ENCODE measurements around the gene MYO5C.
"Not testable (repeated sequence)": the region's sequence is repeated elsewhere in the genome, so short reads cannot be mapped to it uniquely, and the experiment has no call there.

The MYO5C gene

GRCh38 chr15:52165494-52166131 is 130.0 kb downstream of the MYO5C start:
- H3K27ac ChIP-seq (ENCODE audit: insufficient read depth, low read depth, low read length, poor library complexity, severe bottlenecking); H3K36me3 ChIP-seq (ENCODE audit: control insufficient read depth, insufficient read depth, low read length); H3K4me1 ChIP-seq (ENCODE audit: control insufficient read depth, insufficient read depth, low read length); H3K27me3 ChIP-seq (ENCODE audit: control insufficient read depth, insufficient read depth, low read length, poor library complexity, severe bottlenecking); H3K9me3 ChIP-seq (ENCODE audit: control insufficient read depth, low read length); H3K4me3 ChIP-seq (ENCODE audit: insufficient read depth, low read depth, low read length): not testable (repeated sequence)
- 84 to 88% methylated on average over 4 to 5 of the region's 5 CpGs for WGBS, 2 experiments

DNA sequence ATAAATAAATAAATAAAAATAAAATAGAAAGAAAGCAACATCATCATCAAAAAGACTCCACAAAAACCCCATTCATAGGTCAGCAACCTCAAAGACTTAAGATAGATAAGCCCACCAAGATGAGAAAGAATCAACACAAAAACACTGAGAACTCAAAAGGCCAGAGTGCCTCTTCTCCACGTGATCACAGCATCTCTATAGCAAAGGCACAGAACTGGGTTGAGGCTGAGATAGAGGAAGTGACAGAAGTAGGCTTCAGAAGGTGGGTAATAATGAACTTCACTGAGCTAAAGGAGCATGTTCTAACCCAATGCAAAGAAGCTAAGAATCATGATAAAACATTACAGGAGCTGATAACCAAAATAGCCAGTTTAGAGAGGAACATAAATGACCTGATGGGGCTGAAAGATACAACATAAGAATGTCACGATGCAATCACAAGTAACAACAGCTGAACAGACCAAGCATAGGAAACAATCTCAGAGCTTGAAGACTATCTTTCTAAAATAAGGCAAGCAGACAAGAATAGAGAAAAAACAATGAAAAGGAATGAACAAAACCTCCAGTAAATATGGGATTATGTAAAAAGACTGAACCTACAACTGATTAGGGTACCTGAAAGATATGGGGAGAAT is 130.9 kb downstream of the MYO5C start:
- H3K27ac ChIP-seq (ENCODE audit: insufficient read depth, low read depth, low read length, poor library complexity, severe bottlenecking): no peak overlapping the region
- WGBS, 2 experiments: 82 to 87% methylated on average over 2 of the region's 2 CpGs
- no peaks in the 10 kb centered on the region for H3K9me3 ChIP-seq (ENCODE audit: control insufficient read depth, low read length)
- H3K4me1 ChIP-seq (ENCODE audit: control insufficient read depth, insufficient read depth, low read length): no peaks in the 10 kb centered on the region
- no peaks in the 10 kb centered on the region for H3K36me3 ChIP-seq (ENCODE audit: control insufficient read depth, insufficient read depth, low read length)
- H3K4me3 ChIP-seq (ENCODE audit: insufficient read depth, low read depth, low read length): no peak overlapping the region
- no peaks in the 10 kb centered on the region for H3K27me3 ChIP-seq (ENCODE audit: control insufficient read depth, insufficient read depth, low read length, poor library complexity, severe bottlenecking)

DNA sequence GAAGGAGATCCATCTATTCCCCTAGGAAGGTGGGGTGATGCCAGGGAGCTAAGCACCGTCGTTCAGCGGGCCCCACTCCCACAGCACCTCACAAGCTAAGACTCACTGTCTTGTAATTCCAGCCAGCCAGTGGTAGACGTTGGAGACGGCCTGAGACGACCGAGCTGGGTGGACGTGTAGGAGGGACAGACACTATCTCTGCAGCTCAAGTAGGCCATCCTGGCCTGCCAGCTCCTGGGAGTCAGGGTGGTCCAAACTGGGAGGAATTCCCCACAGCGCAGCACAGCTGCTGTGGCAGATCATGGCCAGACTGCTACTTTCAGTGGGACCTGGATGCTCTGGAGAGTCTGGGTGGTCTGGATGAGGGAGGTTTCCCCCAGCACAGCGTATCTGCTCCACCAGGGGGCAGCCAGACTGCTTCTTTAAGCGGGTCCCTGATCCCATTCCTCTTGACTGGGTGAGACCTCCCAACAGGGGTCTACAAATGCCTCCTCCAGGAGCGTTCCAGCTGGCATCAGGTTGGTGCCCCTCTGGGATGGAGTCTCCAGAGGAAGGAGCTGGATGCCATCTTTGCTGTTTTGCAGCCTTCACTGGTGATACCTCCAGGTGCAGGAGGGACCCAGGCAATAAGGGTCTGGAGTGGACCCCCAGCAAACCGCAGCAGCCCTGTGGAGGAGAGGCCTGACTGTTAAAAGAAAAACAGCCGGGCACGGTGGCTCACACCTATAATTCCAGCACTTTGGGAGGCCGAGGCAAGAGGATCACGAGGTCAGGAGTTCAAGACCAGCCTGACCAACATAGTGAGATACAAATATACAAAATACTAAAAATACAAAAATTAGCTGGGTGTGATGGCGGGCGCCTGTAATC is 132.0 kb downstream of the MYO5C start:
- 92 to 93% methylated on average over 19 of the region's 19 CpGs for WGBS, 2 experiments
- H3K27me3 ChIP-seq (ENCODE audit: control insufficient read depth, insufficient read depth, low read length, poor library complexity, severe bottlenecking): no peaks in the 10 kb centered on the region
- H3K27ac ChIP-seq (ENCODE audit: insufficient read depth, low read depth, low read length, poor library complexity, severe bottlenecking): no peak overlapping the region
- H3K36me3 ChIP-seq (ENCODE audit: control insufficient read depth, insufficient read depth, low read length): no peaks in the 10 kb centered on the region
- no peaks in the 10 kb centered on the region for H3K4me1 ChIP-seq (ENCODE audit: control insufficient read depth, insufficient read depth, low read length)
- no peak overlapping the region for H3K4me3 ChIP-seq (ENCODE audit: insufficient read depth, low read depth, low read length)
- H3K9me3 ChIP-seq (ENCODE audit: control insufficient read depth, low read length): no peaks in the 10 kb centered on the region

DNA sequence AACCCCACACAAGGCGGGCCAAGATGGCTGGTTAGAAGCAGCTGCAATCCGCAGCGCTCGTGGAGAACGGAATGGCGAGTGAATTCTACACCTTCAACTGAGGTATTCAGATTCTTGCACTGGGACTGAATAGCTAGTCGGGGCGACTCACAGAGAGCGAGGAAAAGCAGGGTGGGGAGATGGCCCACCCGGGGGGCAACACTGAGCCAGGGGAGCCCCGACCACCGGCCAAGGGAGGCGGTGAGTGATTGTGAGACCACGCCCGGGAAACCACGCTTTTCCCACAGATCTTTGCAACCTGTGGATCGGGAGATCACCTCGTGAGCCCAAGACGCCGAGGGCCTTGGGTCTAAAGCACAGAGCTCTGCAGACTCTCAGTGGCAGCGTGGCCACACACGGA is 132.7 kb downstream of the MYO5C start:
- Histone ChIP-seq H3K4me1 (ENCODE audit: control insufficient read depth, insufficient read depth, low read length) (no peaks in the 10 kb centered on the region), H3K9me3 (ENCODE audit: control insufficient read depth, low read length) (no peaks in the 10 kb centered on the region), H3K36me3 (ENCODE audit: control insufficient read depth, insufficient read depth, low read length) (no peaks in the 10 kb centered on the region), H3K27me3 (ENCODE audit: control insufficient read depth, insufficient read depth, low read length, poor library complexity, severe bottlenecking) (no peaks in the 10 kb centered on the region), H3K27ac (ENCODE audit: insufficient read depth, low read depth, low read length, poor library complexity, severe bottlenecking) (no peak overlapping the region), H3K4me3 (ENCODE audit: insufficient read depth, low read depth, low read length) (no peak overlapping the region)
- WGBS, 2 experiments: 91% methylated on average over 22 of the region's 22 CpGs

- H3K4me1 ChIP-seq (ENCODE audit: control insufficient read depth, insufficient read depth, low read length): no peaks in the 10 kb centered on the region
- no peaks in the 10 kb centered on the region for H3K36me3 ChIP-seq (ENCODE audit: control insufficient read depth, insufficient read depth, low read length)
These were observed 133.3 kb downstream of the MYO5C start for GRCh38 chr15:52162260-52162659.

GRCh38 chr15:52161406-52161966 is 134.1 kb downstream of the MYO5C start:
- Histone ChIP-seq H3K4me3 (ENCODE audit: insufficient read depth, low read depth, low read length) (no peak overlapping the region), H3K36me3 (ENCODE audit: control insufficient read depth, insufficient read depth, low read length) (no peaks in the 10 kb centered on the region), H3K27me3 (ENCODE audit: control insufficient read depth, insufficient read depth, low read length, poor library complexity, severe bottlenecking) (no peaks in the 10 kb centered on the region), H3K27ac (ENCODE audit: insufficient read depth, low read depth, low read length, poor library complexity, severe bottlenecking) (no peak overlapping the region), H3K9me3 (ENCODE audit: control insufficient read depth, low read length) (no peaks in the 10 kb centered on the region), H3K4me1 (ENCODE audit: control insufficient read depth, insufficient read depth, low read length) (no peaks in the 10 kb centered on the region)
- 95 to 96% methylated on average over 13 of the region's 13 CpGs for WGBS, 2 experiments

More at GRCh38 chr15:52162260-52162659, 133.3 kb downstream of the MYO5C start:
- H3K27me3 ChIP-seq (ENCODE audit: control insufficient read depth, insufficient read depth, low read length, poor library complexity, severe bottlenecking): no peaks in the 10 kb centered on the region
- no peak overlapping the region for H3K27ac ChIP-seq (ENCODE audit: insufficient read depth, low read depth, low read length, poor library complexity, severe bottlenecking)
- H3K4me3 ChIP-seq (ENCODE audit: insufficient read depth, low read depth, low read length): no peak overlapping the region
- H3K9me3 ChIP-seq (ENCODE audit: control insufficient read depth, low read length): no peaks in the 10 kb centered on the region
- WGBS, 2 experiments: 92 to 98% methylated on average over 3 of the region's 4 CpGs

DNA sequence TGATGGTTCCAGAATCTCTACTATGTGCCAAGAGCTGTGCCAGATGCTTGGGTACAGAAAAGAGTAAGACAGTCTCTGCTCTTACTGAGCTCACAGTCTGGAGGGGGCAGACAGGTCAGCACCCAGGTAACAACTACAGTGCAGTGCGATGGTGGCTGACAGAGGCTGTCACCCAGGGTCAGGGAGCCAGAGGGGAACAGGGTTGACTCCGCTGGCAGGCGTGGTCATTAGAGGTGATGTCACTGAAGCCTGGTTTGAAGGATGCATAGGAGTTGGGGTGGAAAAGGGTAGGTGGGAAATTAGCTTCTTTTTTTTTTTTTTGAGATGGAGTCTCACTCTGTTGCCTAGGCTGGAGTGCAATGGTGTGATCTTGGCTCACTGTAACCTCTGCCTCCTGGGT is 136.0 kb downstream of the MYO5C start:
- Histone ChIP-seq H3K36me3 (ENCODE audit: control insufficient read depth, insufficient read depth, low read length) (no peaks in the 10 kb centered on the region), H3K27me3 (ENCODE audit: control insufficient read depth, insufficient read depth, low read length, poor library complexity, severe bottlenecking) (no peaks in the 10 kb centered on the region), H3K4me1 (ENCODE audit: control insufficient read depth, insufficient read depth, low read length) (no peaks in the 10 kb centered on the region), H3K27ac (ENCODE audit: insufficient read depth, low read depth, low read length, poor library complexity, severe bottlenecking) (no peak overlapping the region), H3K4me3 (ENCODE audit: insufficient read depth, low read depth, low read length) (no peak overlapping the region), H3K9me3 (ENCODE audit: control insufficient read depth, low read length) (no peaks in the 10 kb centered on the region)
- 94 to 97% methylated on average over 3 of the region's 3 CpGs for WGBS, 2 experiments

GRCh38 chr15:52158084-52158765 is 137.4 kb downstream of the MYO5C start:
- H3K4me1 ChIP-seq (ENCODE audit: control insufficient read depth, insufficient read depth, low read length): no peaks in the 10 kb centered on the region
- no peaks in the 10 kb centered on the region for H3K27me3 ChIP-seq (ENCODE audit: control insufficient read depth, insufficient read depth, low read length, poor library complexity, severe bottlenecking)
- no peak overlapping the region for H3K27ac ChIP-seq (ENCODE audit: insufficient read depth, low read depth, low read length, poor library complexity, severe bottlenecking)
- no peak overlapping the region for H3K4me3 ChIP-seq (ENCODE audit: insufficient read depth, low read depth, low read length)
- H3K36me3 ChIP-seq (ENCODE audit: control insufficient read depth, insufficient read depth, low read length): no peaks in the 10 kb centered on the region
- H3K9me3 ChIP-seq (ENCODE audit: control insufficient read depth, low read length): no peaks in the 10 kb centered on the region
- 88 to 90% methylated on average over 10 of the region's 10 CpGs for WGBS, 2 experiments

DNA sequence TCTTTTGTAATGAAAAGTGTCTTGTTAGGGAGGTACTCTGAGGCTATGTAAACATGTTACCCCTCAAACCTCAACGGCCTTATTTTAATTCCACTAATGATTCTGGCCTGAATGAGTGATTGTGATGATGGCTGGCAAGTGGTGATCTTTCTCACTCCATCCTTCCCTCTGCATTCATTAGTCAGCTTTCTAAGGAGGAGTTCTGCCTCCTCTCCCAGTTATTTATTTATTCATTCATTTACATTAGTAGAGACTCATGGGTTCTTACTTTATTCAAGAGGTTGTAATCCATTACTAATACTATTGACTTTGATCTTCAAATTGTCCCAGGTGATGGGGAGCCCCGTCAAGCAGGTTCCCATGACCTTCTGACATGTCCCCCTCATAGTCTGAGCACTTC is 139.7 kb downstream of the MYO5C start:
- 70 to 97% methylated on average over 2 of the region's 2 CpGs for WGBS, 2 experiments
- Histone ChIP-seq H3K36me3 (ENCODE audit: control insufficient read depth, insufficient read depth, low read length) (no peaks in the 10 kb centered on the region), H3K4me1 (ENCODE audit: control insufficient read depth, insufficient read depth, low read length) (no peaks in the 10 kb centered on the region), H3K9me3 (ENCODE audit: control insufficient read depth, low read length) (no peaks in the 10 kb centered on the region), H3K27me3 (ENCODE audit: control insufficient read depth, insufficient read depth, low read length, poor library complexity, severe bottlenecking) (no peaks in the 10 kb centered on the region), H3K4me3 (ENCODE audit: insufficient read depth, low read depth, low read length) (no peak overlapping the region), H3K27ac (ENCODE audit: insufficient read depth, low read depth, low read length, poor library complexity, severe bottlenecking) (no peak overlapping the region)

Measured in ectodermal cell (in vitro differentiated cells).